Right hindlimb (tissue), 1 donor: Measurements from ENCODE around the gene KRT2.
"Not testable (repeated sequence)": the region's sequence is repeated elsewhere in the genome, so short reads cannot be mapped to it uniquely, and the experiment has no call there.

Source experiments
- DNase-seq: peaks from one replicate; pipeline ENCODE4 v3.0.0-alpha.2; 2018

Gene KRT2

DNA sequence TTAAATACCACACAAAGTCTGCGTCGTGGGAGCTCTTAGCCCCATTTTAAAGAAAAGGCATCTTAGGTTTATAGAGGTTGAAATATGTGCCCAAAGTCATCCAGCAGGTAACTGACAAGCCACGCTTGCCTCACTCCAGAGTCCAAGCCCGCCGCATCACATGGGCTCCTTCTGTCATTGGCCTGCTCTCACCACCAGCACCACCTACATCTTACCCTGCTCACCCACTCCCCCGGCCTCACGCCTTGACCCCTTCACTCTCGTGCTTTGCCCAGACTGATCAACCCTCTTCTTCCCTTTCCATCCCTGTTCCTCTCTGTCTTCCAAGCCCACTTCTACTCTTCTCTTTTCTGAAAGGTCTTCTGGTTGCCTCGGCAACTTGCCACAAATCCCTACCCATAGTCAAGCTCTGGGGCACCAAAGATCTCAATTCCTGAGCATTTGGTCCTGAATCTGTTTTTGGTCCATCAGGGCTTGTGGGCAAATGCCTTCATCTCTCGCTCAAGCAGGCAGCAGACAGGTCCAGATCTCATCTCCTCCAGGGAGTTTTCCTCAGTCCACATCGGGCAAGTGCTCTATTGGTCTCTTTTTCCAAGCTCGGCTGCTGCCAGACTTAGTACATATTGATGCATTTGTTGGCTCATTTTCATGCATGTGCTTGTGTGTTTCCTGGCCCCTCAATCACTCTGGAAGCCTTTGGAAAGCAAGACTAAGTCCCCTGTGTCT, 31.7 kb upstream of the KRT2 start:
- no peak for DNase-seq

DNA sequence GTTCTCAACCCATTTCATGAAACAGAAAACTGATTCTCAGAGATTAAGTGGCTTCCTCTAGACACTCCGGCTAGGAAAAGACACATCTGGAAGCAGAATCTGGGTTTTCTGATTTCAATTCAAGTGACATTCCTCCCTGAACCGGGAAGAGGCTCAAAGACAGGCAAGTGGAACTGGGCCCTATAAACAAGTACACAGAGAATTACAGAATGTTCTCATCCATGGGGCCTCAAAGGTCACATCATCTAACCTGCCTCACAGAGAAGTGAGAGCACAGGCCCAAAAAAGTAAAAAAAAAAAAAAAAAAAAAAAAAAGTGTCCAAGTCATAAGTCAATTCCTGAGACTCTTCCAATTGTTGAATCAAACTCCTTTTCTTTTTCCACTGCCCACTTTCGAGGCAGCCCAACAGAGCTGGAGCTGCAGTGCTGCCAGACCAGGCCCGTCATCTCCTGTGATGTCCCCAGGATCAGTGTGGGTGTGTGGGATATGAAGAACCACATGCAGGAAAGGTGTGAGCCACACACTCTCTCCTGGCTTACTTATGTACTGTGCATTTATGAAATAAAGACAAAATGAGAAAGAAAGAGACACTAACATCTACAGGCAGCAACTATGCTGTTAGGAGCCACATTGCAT, 31.0 kb upstream of the KRT2 start:
- no peak for DNase-seq

- DNase-seq, result no peak
Measured at GRCh38 chr12:52682381-52682660, 30.3 kb upstream of the KRT2 start.

- no peak for DNase-seq
Measured at GRCh38 chr12:52681526-52682380, 29.7 kb upstream of the KRT2 start.

DNA sequence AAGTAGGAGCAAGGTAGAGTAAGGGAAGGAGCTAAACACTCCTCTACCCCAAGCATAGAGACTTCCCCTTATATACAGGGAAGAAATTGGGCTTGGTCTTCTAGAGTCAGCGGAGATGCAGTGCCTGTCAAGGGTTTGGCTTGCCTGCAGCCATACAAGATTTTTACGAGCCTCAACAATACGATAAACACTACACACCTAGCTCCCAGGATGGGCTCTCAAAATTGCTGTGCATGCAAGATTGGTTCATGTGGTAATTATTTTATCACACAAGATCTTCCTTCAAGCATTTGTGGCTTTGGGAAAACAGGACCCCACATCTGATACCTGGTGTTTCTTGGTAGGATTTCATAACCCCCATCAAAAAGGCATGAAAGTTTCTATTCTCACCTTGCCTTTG, 28.4 kb upstream of the KRT2 start, which contains the start of gene KRT1:
Gene KRT1 (minus strand): TSS at position 45 of the 400 bp plus-strand sequence. CDS start 59 bp downstream, outside the sequence.
- DNase-seq, result no peak

GRCh38 chr12:52679875-52680274, 27.9 kb upstream of the KRT2 start:
- no peak for DNase-seq

DNA sequence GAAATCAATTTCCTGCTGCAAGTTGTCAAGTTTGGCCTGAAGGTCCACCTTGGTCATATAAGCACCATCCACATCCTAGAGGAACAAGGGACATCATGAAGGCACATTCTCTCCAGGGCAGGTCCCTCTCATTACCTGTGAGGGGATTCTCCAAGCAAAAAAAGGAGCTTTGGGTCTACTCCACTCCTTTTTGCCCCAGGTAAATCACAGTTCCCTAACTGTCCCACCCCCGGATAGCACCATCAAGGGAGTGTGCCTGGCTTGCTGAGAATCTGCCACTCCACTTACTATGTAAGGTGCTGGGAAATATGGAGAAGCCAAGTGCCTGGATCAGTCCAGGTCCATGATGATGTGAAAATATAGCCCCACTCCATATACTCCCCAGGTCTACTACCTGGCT, 25.7 kb upstream of the KRT2 start:
- no peak for DNase-seq

DNA sequence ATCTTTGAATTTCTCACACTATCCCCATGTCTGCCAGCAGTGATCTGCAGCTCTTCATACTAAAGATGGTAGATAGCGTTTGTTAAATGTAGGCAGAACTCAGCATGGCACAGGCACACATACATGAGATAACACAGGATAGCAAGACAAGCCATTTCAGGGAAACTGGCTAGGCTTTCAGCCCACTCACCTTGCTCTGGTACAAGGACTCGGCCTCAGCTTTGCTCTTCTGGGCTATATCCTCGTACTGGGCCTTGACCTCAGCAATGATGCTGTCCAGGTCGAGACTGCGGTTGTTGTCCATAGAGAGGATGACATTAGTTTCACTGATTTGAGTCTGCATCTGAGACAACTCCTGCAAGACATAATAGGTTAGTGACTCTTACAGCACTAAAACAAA, 25.1 kb upstream of the KRT2 start:
- no peak for DNase-seq

GRCh38 chr12:52676163-52676562, 24.2 kb upstream of the KRT2 start:
- no peak for DNase-seq

DNA sequence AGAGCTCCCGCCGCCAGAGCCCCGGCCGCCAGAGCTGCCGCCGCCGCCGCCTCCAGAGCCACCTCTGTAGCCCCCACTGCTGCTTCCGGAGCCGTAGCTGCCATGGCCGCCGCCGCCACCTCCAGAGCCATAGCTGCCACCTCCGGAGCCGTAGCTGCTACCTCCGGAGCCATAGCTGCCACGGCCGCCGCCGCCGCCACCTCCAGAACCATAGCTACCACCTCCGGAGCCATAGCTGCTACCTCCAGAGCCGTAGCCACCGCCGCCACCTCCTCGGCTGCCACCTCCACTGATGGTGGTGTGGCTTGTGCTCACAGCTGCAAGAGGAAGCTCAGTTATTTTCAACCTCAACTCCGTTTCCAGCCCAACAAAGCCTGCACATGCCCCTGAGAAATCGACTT, 23.3 kb upstream of the KRT2 start:
- DNase-seq, result no peak

GRCh38 chr12:52674433-52674775, 22.4 kb upstream of the KRT2 start:
- DNase-seq, result no peak

GRCh38 chr12:52673713-52674432, 21.9 kb upstream of the KRT2 start:
- no peak for DNase-seq

- DNase-seq, result no peak
Measured at GRCh38 chr12:52673217-52673616, 21.2 kb upstream of the KRT2 start.

DNA sequence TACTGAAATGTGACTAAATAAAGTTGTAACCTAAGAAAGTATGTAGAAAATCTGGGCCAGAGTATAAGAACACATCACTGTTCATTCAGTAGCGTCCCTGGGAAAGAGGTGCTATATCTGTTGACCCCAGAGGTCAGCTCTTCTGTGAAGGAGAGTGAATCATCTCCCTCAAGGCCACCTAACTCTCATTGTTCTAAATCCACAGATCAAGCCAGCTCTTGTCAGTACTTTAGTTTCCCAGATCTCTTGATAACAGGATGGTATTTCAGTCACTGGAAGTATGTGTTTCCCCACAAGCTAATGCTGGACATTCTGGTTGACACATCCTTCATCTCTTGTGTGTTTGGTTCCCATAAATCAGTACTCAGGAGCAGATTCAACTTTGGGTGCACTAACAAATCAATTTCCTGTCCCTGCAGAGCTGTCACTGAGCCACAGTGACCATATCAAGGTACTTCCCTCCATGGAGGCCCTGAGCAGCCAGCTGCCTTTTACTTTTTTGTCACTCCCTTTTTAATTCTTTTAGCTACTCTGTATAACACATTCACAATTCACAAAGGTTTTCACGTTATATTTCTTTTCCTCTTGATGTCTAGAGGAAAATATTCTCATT, 20.4 kb upstream of the KRT2 start:
- no peak for DNase-seq

DNA sequence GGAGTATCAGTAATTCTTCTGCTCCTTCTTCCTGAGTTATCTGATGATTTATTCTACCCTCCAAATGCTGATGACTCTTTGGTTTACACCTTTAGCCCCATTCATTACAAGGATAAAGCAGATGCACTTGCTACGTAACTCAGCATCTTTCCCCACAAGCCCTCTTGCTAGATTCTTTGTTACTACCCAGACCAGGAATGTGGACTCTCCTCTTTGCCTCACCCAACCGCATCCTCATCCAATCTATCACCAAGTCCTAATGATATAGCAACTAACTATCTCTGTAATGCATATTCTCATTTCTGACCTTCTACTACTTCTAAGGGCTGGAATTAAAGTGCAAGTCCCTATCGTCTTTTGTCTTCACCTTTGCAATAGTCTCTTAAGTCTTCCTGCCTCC, 18.9 kb upstream of the KRT2 start:
- no peak for DNase-seq

DNA sequence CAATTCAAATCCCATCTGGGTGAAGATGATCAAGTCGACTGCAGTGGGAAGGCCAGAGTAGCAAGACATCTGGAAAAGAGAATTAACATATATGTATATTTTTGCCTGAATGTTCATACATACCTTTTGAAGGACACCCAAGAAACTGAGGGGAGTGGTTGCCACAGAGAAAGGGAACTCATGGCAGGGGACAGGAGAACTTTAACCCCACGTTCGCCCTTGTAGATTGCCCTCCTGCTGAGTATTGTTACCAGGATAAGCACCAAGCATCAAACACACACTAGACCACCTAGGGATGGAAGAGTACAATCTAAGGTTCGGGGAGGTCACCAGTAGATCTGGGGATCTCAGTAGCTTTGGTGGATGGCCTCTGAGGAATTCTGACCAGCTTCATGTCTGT, 18.5 kb upstream of the KRT2 start:
- DNase-seq, result no peak

- DNase-seq, result not testable (repeated sequence)
Measured at GRCh38 chr12:52669941-52670340, 17.9 kb upstream of the KRT2 start.

- DNase-seq, result no peak
Measured at GRCh38 chr12:52669426-52669825, 17.4 kb upstream of the KRT2 start.

DNA sequence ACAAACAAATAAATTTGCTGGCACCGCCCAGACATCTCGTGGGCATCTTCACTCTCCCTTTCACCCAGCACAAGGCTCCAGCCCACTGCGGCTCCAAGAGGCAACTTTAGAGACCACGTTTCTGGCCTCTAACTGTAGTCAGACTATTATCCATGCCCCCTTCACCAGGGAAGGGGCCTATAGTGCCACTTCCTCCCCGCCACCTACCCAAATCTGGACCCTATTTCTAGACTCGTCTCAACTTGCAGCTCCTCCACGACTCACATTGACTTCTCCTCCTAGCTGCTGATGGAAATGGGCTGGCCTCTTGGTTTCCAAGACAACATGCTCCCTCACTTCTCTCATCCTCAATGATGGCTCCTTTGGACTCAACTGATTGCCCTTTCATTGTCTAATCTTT, 15.9 kb upstream of the KRT2 start:
- no peak for DNase-seq

- DNase-seq, result no peak
Measured at GRCh38 chr12:52667509-52667908, 15.5 kb upstream of the KRT2 start.

- no peak for DNase-seq
Measured at GRCh38 chr12:52666471-52666870, 14.5 kb upstream of the KRT2 start.

GRCh38 chr12:52663420-52663819, 11.4 kb upstream of the KRT2 start:
- DNase-seq, result no peak

GRCh38 chr12:52662918-52663229, 10.9 kb upstream of the KRT2 start:
- no peak for DNase-seq
